PC-3 (cell line): ENCODE data around the gene ATF7. TPM values are rescaled to one million over a fixed set of nuclear protein-coding genes. Genes with fewer than 3 reads are reported as not detected.

Experiments
- ATAC-seq: fragments of 200-7000 bp; cut with Tn5 transposase; 2 replicates; pipeline ENCODE4 v1.9.1; 2020; ENCODE audit warnings: mild to moderate bottlenecking, moderate library complexity
- BruUV-seq: library from RNA; stranded (reverse); fragments of 400-500 nt; replicated peaks from 2 replicates; lab custom pipeline; 2021; lab: Mats Ljungman, UMichigan
- CTCF ChIA-PET: fragments of 300-600 bp; sonication (Branson Sonifier 250); formaldehyde crosslinking; loops from one replicate; lab custom pipeline; 2022; ENCODE audit warnings: antibody characterized with exemption; lab: Charles Lee
- POLR2A ChIA-PET: fragments of 300-600 bp; sonication (Branson Sonifier 250); formaldehyde crosslinking; loops from one replicate; lab custom pipeline; 2022; ENCODE audit warnings: antibody characterized with exemption; ENCODE audit not compliant: unreplicated experiment; lab: Charles Lee
- DNase-seq: peaks from one replicate; pipeline ENCODE4 v3.0.0-alpha.2; 2015
- H2AFZ ChIP-seq: fragments of 300-600 bp; sonication (generic); 2 replicates; pipeline ENCODE4 v1.6.0; 2016; ENCODE audit warnings: antibody characterized with exemption, low read length
- H3F3A ChIP-seq: fragments of 300-600 bp; sonication (generic); one replicate; pipeline ENCODE4 v1.6.0; 2017; ENCODE audit warnings: antibody characterized with exemption, low read length, control low read depth, mild to moderate bottlenecking; ENCODE audit not compliant: unreplicated experiment
- H3K27ac ChIP-seq: fragments of 300-600 bp; sonication (generic); 2 replicates; pipeline ENCODE4 v1.5.1; 2016; ENCODE audit warnings: mild to moderate bottlenecking, low read length
- H3K27me3 ChIP-seq: fragments of 300-600 bp; sonication (generic); 2 replicates; pipeline ENCODE4 v1.6.1; 2016; ENCODE audit warnings: low read length, mixed read lengths
- H3K36me3 ChIP-seq: fragments of 300-600 bp; sonication (generic); 2 replicates; pipeline ENCODE4 v1.6.1; 2016; ENCODE audit warnings: low read depth, mixed run types, low read length, mixed read lengths
- H3K4me1 ChIP-seq: fragments of 300-600 bp; sonication (generic); 2 replicates; pipeline ENCODE4 v1.5.1; 2016; ENCODE audit warnings: low read length; ENCODE audit not compliant: insufficient read depth
- H3K4me2 ChIP-seq: fragments of 300-600 bp; sonication (generic); 2 replicates; pipeline ENCODE4 v1.6.0; 2016; ENCODE audit warnings: low read length
- H3K4me3 ChIP-seq: fragments of 300-600 bp; sonication (generic); 2 replicates; pipeline ENCODE4 v1.5.1; 2016; ENCODE audit warnings: mild to moderate bottlenecking, low read length, mixed read lengths
- H3K79me2 ChIP-seq: fragments of 300-600 bp; sonication (generic); 2 replicates; pipeline ENCODE4 v1.6.1; 2017; ENCODE audit warnings: low read length, mixed read lengths
- H3K9ac ChIP-seq: fragments of 300-600 bp; sonication (generic); 2 replicates; pipeline ENCODE4 v1.6.0; 2016; ENCODE audit warnings: mild to moderate bottlenecking, low read length
- H3K9me2 ChIP-seq: fragments of 300-600 bp; sonication (generic); replicated peaks from 2 replicates; pipeline ENCODE4 v1.6.1; 2016; ENCODE audit warnings: mixed run types, low read length, mixed read lengths
- H3K9me3 ChIP-seq: fragments of 300-600 bp; sonication (generic); 2 replicates; pipeline ENCODE4 v1.6.1; 2016; ENCODE audit warnings: low read length, mixed read lengths
- H4K20me1 ChIP-seq: fragments of 300-600 bp; sonication (generic); 2 replicates; pipeline ENCODE4 v1.6.1; 2016; ENCODE audit warnings: low read length, mixed read lengths
- EZH2 ChIP-seq: fragments of 300-600 bp; sonication (generic); IDR thresholded peaks from one replicate; pipeline ENCODE4 v1.6.1; 2017; ENCODE audit warnings: antibody characterized with exemption, mild to moderate bottlenecking, low read length; ENCODE audit not compliant: unreplicated experiment
- EZH2phosphoT487 ChIP-seq: fragments of 300-600 bp; sonication (generic); IDR thresholded peaks from 2 replicates; pipeline ENCODE4 v1.6.1; 2018; ENCODE audit warnings: mild to moderate bottlenecking, antibody characterized with exemption, low read length, borderline replicate concordance
- intact Hi-C: fragments of 100-400 bp; cut with micrococcal nuclease; formaldehyde crosslinking; loops from 2 replicates; pipeline ENCODE4 v1.9.0; 2023
- total RNA-seq: library from RNA; depleted of rRNA; stranded (reverse); fragments of >200 nt; gene quantifications from 2 replicates; pipeline ENCODE4 v1.2.3, GENCODE V29; 2014
- TF ChIP-seq, protein P1 (sequence below): fragments of 300-600 bp; sonication (generic); conservative IDR thresholded peaks from 2 replicates; pipeline ENCODE4 v1.5.1; 2017; ENCODE audit warnings: antibody characterized with exemption, low read depth, mild to moderate bottlenecking, low read length

Gene ATF7
- total RNA-seq, 1 experiment from 2014 or later: 7.9 TPM

DNA sequence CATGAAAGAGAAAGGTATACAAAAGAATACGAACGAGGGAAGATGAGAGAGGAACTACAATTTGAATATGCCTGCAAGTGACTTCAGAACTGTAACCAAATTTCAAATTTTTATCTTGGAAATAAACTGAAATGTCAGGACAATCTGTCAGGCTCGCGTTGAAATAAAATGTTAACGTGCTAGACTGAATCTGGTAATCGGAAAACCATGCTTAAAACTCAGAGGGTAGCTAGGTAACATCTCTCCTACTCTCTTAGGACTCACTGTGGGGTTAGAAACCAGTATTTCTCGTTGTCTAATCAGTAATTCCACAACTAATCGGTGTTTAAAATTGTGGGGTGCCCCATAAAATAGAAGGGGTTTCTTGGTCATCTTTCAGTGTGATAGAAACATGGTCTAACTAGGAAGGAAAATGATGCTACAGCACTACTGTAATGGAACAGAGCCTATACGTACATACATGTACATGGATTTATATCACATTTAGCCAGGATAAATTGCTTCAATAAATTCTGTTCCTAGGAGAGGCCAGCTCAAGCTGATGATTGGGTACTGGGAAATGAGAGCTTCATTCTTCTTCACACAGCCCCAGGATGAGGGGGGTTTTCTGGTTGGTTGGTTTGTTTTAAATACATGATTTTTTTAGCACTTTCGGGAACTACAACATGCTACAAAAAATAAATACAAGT is 23.9 kb downstream of the ATF7 start:
- H3K36me3 ChIP-seq: no peaks in the 10 kb centered on the region; the same call in none of the 2 replicates
- H3F3A ChIP-seq: no peaks in the 10 kb centered on the region
- intact Hi-C loops: no loop called here
- ATAC-seq: no peak
- H3K9me2 ChIP-seq: no peaks in the 10 kb centered on the region
- no peak overlapping the region for H3K27ac ChIP-seq
- H3K4me3 ChIP-seq: no peak overlapping the region
- no peaks in the 10 kb centered on the region for H3K27me3 ChIP-seq
- H3K9ac ChIP-seq: no peak overlapping the region
- no TSS peak for BruUV-seq
- no peak overlapping the region for H2AFZ ChIP-seq
- H3K4me1 ChIP-seq: no peaks in the 10 kb centered on the region
- ChIA-PET CTCF (no interaction called here), POLR2A (no interaction called here)
- no peak for DNase-seq
- no peaks in the 10 kb centered on the region for H4K20me1 ChIP-seq
- TF ChIP-seq EZH2 (no peak), EZH2phosphoT487 (no peak)
- TF ChIP-seq, protein P1, sequence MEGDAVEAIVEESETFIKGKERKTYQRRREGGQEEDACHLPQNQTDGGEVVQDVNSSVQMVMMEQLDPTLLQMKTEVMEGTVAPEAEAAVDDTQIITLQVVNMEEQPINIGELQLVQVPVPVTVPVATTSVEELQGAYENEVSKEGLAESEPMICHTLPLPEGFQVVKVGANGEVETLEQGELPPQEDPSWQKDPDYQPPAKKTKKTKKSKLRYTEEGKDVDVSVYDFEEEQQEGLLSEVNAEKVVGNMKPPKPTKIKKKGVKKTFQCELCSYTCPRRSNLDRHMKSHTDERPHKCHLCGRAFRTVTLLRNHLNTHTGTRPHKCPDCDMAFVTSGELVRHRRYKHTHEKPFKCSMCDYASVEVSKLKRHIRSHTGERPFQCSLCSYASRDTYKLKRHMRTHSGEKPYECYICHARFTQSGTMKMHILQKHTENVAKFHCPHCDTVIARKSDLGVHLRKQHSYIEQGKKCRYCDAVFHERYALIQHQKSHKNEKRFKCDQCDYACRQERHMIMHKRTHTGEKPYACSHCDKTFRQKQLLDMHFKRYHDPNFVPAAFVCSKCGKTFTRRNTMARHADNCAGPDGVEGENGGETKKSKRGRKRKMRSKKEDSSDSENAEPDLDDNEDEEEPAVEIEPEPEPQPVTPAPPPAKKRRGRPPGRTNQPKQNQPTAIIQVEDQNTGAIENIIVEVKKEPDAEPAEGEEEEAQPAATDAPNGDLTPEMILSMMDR: no peak
- no peak overlapping the region for H3K4me2 ChIP-seq
- peaks cover 5% of the 10 kb centered on the region; the same call in 1 of the 2 replicates for H3K79me2 ChIP-seq
- no peaks in the 10 kb centered on the region for H3K9me3 ChIP-seq

DNA sequence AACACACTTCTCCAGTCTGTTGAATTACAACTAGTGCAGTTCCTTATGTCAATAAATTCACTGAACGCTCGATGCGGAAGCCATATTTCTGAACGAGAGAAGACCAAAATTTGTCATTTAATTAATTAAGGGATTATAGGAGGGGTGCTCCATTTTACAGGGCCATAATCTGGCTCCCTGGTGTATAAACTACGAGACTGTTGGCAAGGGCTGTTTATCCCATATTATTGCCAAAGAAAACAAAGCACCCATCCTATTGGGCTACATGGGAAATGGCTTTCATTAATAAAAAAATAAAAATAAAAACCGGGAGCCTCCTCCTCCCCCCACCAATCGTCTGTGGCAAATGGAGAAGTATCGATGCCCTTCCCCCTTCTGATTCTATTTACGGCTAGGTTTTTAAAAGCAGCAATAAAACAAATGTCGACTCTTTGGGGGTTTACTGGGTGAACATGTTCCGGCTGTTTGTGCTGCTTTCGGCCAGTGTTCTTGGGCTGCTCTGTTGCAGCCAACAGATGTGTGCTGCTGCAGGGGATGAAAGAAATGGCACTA is 24.8 kb downstream of the ATF7 start:
- Histone ChIP-seq H3K4me2 (no peak overlapping the region), H3K36me3 (no peaks in the 10 kb centered on the region; the same call in none of the 2 replicates), H3K4me3 (no peak overlapping the region), H3K9ac (no peak overlapping the region), H4K20me1 (no peaks in the 10 kb centered on the region), H3K27me3 (no peaks in the 10 kb centered on the region), H2AFZ (no peak overlapping the region), H3K4me1 (no peaks in the 10 kb centered on the region), H3K27ac (no peak overlapping the region), H3K9me2 (no peaks in the 10 kb centered on the region), H3F3A (no peaks in the 10 kb centered on the region), H3K9me3 (no peaks in the 10 kb centered on the region), H3K79me2 (peaks cover 5% of the 10 kb centered on the region; the same call in 1 of the 2 replicates)
- no TSS peak for BruUV-seq
- CTCF ChIA-PET: no interaction called here
- TF ChIP-seq EZH2: no peak
- TF ChIP-seq, protein P1: no peak
- TF ChIP-seq EZH2phosphoT487: no peak
- POLR2A ChIA-PET: no interaction called here
- ATAC-seq (no peak), DNase-seq (no peak)
- intact Hi-C loops: no loop called here
